ENCODE measurements around the gene FSIP1. TPM values are rescaled to one million over a fixed set of nuclear protein-coding genes. Genes with fewer than 3 reads are reported as not detected.

The FSIP1 gene
- total RNA-seq, 4 donors from 2014 or later, result 0.94 to 3.2 (median 2.0) TPM

DNA sequence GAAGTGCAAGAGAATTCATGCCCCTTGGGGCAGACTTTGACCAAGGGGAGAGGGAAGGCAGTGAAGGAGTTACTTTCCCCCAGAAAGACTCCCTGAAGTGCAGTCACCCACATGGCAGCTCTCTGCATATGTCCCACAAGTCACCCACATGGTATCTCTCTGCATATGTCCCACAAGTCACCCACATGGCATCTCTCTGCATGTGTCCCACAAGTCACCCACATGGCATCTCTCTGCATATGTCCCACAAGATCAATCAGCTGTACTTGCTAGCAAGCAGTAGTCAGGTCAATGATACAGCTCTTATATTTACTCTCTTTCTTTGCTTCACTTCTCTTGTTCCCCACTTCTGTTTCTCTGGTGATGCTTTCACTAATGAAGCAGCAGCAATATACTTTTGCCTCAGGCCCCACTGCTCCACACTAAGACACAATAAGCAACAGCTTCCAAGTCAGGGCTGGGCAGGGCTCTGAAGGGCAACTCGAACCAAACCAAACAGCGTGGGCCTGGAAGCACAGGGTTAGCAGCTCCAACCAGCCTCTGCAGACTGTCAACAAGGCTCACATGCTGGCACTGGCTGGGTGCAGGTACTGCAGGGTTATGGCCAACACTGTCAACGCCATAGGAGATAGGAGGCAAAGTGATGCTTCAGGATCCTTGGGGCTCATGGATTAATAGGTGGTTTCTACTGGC is 155.0 kb downstream of the FSIP1 start:
- Histone ChIP-seq H3K27ac (peak overlapping the region in 2 of 4 donors; percentile 30 to 51), H3K36me3 (no peaks in the 10 kb centered on the region), H3K4me3 (no peak overlapping the region), H3K4me1 (peaks cover 5 to 49% (median 14%) of the 10 kb centered on the region in 3 donors), H3K27me3 (no peaks in the 10 kb centered on the region), H3K9me3 (no peaks in the 10 kb centered on the region)
- ATAC-seq, result no peak
- TF ChIP-seq, protein P1, sequence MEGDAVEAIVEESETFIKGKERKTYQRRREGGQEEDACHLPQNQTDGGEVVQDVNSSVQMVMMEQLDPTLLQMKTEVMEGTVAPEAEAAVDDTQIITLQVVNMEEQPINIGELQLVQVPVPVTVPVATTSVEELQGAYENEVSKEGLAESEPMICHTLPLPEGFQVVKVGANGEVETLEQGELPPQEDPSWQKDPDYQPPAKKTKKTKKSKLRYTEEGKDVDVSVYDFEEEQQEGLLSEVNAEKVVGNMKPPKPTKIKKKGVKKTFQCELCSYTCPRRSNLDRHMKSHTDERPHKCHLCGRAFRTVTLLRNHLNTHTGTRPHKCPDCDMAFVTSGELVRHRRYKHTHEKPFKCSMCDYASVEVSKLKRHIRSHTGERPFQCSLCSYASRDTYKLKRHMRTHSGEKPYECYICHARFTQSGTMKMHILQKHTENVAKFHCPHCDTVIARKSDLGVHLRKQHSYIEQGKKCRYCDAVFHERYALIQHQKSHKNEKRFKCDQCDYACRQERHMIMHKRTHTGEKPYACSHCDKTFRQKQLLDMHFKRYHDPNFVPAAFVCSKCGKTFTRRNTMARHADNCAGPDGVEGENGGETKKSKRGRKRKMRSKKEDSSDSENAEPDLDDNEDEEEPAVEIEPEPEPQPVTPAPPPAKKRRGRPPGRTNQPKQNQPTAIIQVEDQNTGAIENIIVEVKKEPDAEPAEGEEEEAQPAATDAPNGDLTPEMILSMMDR (IDR thresholded peaks at IDR 0.05), result no peak
- no peak for TF ChIP-seq POLR2A (IDR thresholded peaks at IDR 0.05)
- no peak for TF ChIP-seq EP300 (IDR thresholded peaks at IDR 0.05)
- TF ChIP-seq POLR2AphosphoS5 (IDR thresholded peaks at IDR 0.05), result no peak
- 100% methylated on average over 1 of the region's 3 CpGs; no CpG with 5 or more reads in 1 of the 2 donors for WGBS, 2 donors (ENCODE audit: low coverage in 1 of 2)

DNA sequence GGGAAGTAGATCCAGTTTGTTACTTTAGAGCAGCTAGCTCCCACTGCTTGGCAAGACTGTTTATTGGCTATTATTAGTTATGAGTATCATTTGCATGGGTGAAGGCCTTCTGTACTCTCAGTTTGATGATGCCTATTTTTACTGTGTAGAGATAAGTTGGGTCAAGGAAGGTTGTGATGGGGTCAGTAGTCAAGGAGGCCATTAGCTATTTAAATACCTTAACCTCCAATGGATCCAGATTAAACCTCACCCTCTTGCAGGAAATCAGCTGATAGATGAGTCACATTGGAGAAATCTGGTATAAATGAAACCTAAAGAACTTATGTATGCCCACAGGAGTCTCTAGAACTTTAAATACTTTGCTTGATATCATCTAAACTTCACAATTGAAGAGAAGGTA is 156.8 kb downstream of the FSIP1 start:
- Histone ChIP-seq H3K27ac (peak overlapping the region in 3 of 4 donors; percentile 65 to 77 (median 68)), H3K9me3 (no peaks in the 10 kb centered on the region)
- no peak for ATAC-seq

DNA sequence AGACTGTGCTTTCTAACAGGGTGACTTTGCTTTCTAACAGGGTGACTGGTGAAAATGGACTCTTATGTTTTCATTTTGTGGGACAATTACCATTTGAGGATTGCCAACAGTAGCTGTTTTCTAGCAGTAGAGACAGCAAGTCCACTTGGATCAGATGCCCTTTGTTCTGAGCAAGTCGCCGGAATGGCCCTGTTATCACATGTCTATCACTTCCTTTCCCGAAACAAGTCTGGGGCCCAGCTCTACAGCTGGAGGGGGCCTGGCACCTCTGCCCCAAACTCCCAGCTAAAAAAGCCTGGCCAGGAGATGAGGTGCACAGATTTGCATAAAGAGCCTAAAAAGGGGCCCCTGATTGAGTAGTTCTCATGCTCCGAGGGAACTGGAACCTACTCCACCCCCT is 157.2 kb downstream of the FSIP1 start:
- Histone ChIP-seq H3K27ac (peak overlapping the region in 3 of 4 donors; percentile 65 to 77 (median 68)), H3K4me1 (peaks cover 5 to 62% (median 14%) of the 10 kb centered on the region in 3 donors), H3K4me3 (no peak overlapping the region), H3K27me3 (no peaks in the 10 kb centered on the region), H3K9me3 (no peaks in the 10 kb centered on the region), H3K36me3 (no peaks in the 10 kb centered on the region)
- WGBS, 2 donors (ENCODE audit: low coverage in 1 of 2), result 100% methylated on average over 1 of the region's 4 CpGs; no CpG with 5 or more reads in 1 of the 2 donors
- TF ChIP-seq POLR2A (IDR thresholded peaks at IDR 0.05) (no peak), POLR2AphosphoS5 (IDR thresholded peaks at IDR 0.05) (no peak), EP300 (IDR thresholded peaks at IDR 0.05) (no peak)
- TF ChIP-seq, protein P1 (IDR thresholded peaks at IDR 0.05), result no peak
- no peak for ATAC-seq

More for the DNA sequence above, 156.8 kb downstream of the FSIP1 start:
- no peaks in the 10 kb centered on the region for H3K36me3 ChIP-seq
- H3K4me3 ChIP-seq, result no peak overlapping the region
- peaks cover 5 to 62% (median 14%) of the 10 kb centered on the region in 3 donors for H3K4me1 ChIP-seq
- no peak for TF ChIP-seq POLR2A (IDR thresholded peaks at IDR 0.05)
- H3K27me3 ChIP-seq, result no peaks in the 10 kb centered on the region

DNA sequence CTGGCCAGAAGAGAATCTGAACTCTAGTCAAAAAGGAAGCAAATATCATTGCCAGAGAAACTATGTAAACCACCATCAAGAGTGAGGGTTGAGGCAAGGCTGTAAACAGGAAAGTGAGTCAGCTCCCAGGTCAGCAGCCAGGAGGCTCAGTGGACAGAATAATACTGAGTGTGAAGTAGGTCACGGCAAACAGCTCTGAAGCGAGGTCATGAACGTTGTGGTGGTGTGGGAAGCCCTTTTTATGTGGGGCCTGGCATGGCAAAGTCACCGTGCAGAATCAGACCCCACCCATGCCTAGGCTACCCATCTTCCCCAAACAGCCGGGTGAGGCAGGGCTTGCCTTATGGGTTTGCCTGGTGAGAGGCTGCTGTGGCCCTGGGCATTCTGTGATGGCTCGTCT is 157.8 kb downstream of the FSIP1 start:
- Histone ChIP-seq H3K36me3 (no peaks in the 10 kb centered on the region), H3K27me3 (no peaks in the 10 kb centered on the region), H3K4me1 (peaks cover 5 to 61% (median 14%) of the 10 kb centered on the region in 3 donors), H3K9me3 (no peaks in the 10 kb centered on the region), H3K4me3 (no peak overlapping the region), H3K27ac (peak overlapping the region in 3 of 4 donors; percentile 65 to 77 (median 68))
- ATAC-seq, result peak; percentile 91
- WGBS, 2 donors (ENCODE audit: low coverage in 1 of 2), result 20 to 40% methylated on average over 1 to 4 of the region's 6 CpGs
- no peak for TF ChIP-seq EP300 (IDR thresholded peaks at IDR 0.05)
- TF ChIP-seq, protein P1 (IDR thresholded peaks at IDR 0.05), result peak in 3 of 4 experiments; percentile 16 to 40 (median 31)
- peak; percentile 75 for TF ChIP-seq POLR2AphosphoS5 (IDR thresholded peaks at IDR 0.05)

- WGBS, 2 donors (ENCODE audit: low coverage in 1 of 2), result 78 to 87% methylated on average over 4 of the region's 4 CpGs
- Histone ChIP-seq H3K27ac (no peak overlapping the region), H3K27me3 (no peaks in the 10 kb centered on the region), H3K4me1 (peaks cover 5 to 48% (median 9%) of the 10 kb centered on the region in 3 donors), H3K36me3 (no peaks in the 10 kb centered on the region), H3K4me3 (no peak overlapping the region), H3K9me3 (no peaks in the 10 kb centered on the region)
- ATAC-seq, result no peak
- no peak for TF ChIP-seq EP300 (IDR thresholded peaks at IDR 0.05)
- TF ChIP-seq, protein P1 (IDR thresholded peaks at IDR 0.05), result no peak
- no peak for TF ChIP-seq POLR2A (IDR thresholded peaks at IDR 0.05)
- TF ChIP-seq POLR2AphosphoS5 (IDR thresholded peaks at IDR 0.05), result no peak
These were observed 159.1 kb downstream of the FSIP1 start for GRCh38 chr15:39623529-39623931.

All from gastroesophageal sphincter (tissue), 4 donors.